Pancreas (tissue), 10 donors: Measurements from ENCODE around the gene CTPS1. TPM values are rescaled to one million over a fixed set of nuclear protein-coding genes. Genes with fewer than 3 reads are reported as not detected.

ENCODE experiments used
- ATAC-seq, 4 donors: fragments of 200-7000 bp; cut with Tn5 transposase; one replicate each; pipeline versions ENCODE4 v1.8.0 to v1.9.1; 2020; ENCODE audit warnings: mild to moderate bottlenecking in 4 of 4, moderate library complexity in 4 of 4
- DNase-seq, 6 donors: peaks; one replicate each; pipeline ENCODE4 v3.0.0-alpha.2; 2020
- FAIRE-seq: peaks from 2 replicates; lab custom pipeline; 2012; peaks lifted over from hg19 to GRCh38; lab: Jason Lieb, UNC
- H3K27ac ChIP-seq, 4 donors: fragments of 200-600 bp; sonication (generic); 1 replicate in 3 of 4; 2 replicates in 1 of 4; pipeline versions ENCODE4 v1.5.0 to v1.8.0; 2020
- H3K27me3 ChIP-seq, 4 donors: fragments of 200-600 bp; one replicate each; pipeline ENCODE4 v1.8.0; 2021
- H3K36me3 ChIP-seq, 3 donors: fragments of 200-600 bp; sonication (generic) in 1 of 3; one replicate each; pipeline versions ENCODE4 v1.5.0 to v1.8.0; 2020 to 2021
- H3K4me1 ChIP-seq, 3 donors: fragments of 200-600 bp; one replicate each; pipeline ENCODE4 v1.8.0; 2021
- H3K4me3 ChIP-seq, 4 donors: fragments of 200-600 bp; sonication (generic) in 2 of 4; one replicate each; pipeline versions ENCODE4 v1.5.0 to v1.8.0; 2020 to 2021
- H3K9me3 ChIP-seq, 4 donors: fragments of 200-600 bp; one replicate each; pipeline ENCODE4 v1.8.0; 2021
- CTCF ChIP-seq, 4 donors: fragments of 200-600 bp; sonication (generic) in 3 of 4; IDR thresholded peaks; one replicate each; pipeline versions ENCODE4 v1.5.0 to v1.8.0; 2021; ENCODE audit warnings: antibody characterized with exemption in 4 of 4
- WGBS, 2 donors: extraction: QIAGEN DNeasy Blood & Tissue Kit; methylation state at CpG; one replicate each; pipeline ENCODE4 v1.1.7; 2013; 5-methylcytosine and 5-hydroxymethylcytosine counted together
- intact Hi-C, 3 donors: fragments of 100-400 bp; cut with DNase I; formaldehyde crosslinking; loops; one replicate each; pipeline versions ENCODE4 v1.11.1 to v1.14.2; 2022
- polyA plus RNA-seq, 2 donors: library from polyadenylated mRNA; stranded (reverse); fragments of 200-250 nt; gene quantifications; one replicate each; pipeline ENCODE4 v1.2.3, GENCODE V29; 2013
- total RNA-seq, 6 donors: library from RNA; stranded (reverse); fragmentation: NEBNext Ultra II Directional in 4 of 6; extraction: Animal tissue kit (Norgen Biotek cat#: 25700) in 4 of 6; gene quantifications; one replicate each; pipeline versions ENCODE4 v1.2.1 to v1.2.4, GENCODE V29; 2021 to 2023
- donor health status: healthy with polysubstance abuse.
- donor health status: DM: no; HTN: no; CAD: no; lungs with moderate emphysema.
- donor health status: DM: no; HTN: no; CAD: no.
- donor health status: control.
- donor health status: control.
- donor health status: Bipolar disorder and iron deficiency.
- donor health status: DM: yes; HTN: yes; CAD: no.
- donor health status: DM: no; HTN: no; CAD: no.
- donor health status: DM: no; HTN: no; CAD: no.
- donor health status: DM: yes; HTN: yes; CAD: no.

The CTPS1 gene
- total and polyA plus RNA-seq, 8 donors = 4.1 to 8.7 (median 7.3) TPM

GRCh38 chr1:41015897-41016470 lies 36.5 kb downstream of the CTPS1 start:
- WGBS, 2 donors = 93 to 95% methylated on average over 13 of the region's 13 CpGs
- peaks cover 0 to 7% (median 0%) of the 10 kb centered on the region in 3 donors for H3K36me3 ChIP-seq
- no peak for TF ChIP-seq CTCF (IDR thresholded peaks at IDR 0.05)

GRCh38 chr1:41017141-41018017 lies 37.9 kb downstream of the CTPS1 start:
- no peak for TF ChIP-seq CTCF (IDR thresholded peaks at IDR 0.05)
- H3K4me3 ChIP-seq = no peak overlapping the region
- H3K36me3 ChIP-seq = peaks cover 0 to under 1% (median 0%) of the 10 kb centered on the region in 3 donors
- no peaks in the 10 kb centered on the region for H3K4me1 ChIP-seq
- no peaks in the 10 kb centered on the region for H3K27me3 ChIP-seq
- intact Hi-C loops = loop anchor here in 1 of 3 donors (10.0 kb wide), 1 partner anchor 63 kb away; no protein-coding TSS in a partner anchor
- no peaks in the 10 kb centered on the region for H3K9me3 ChIP-seq
- DNase-seq (no peak), FAIRE-seq (no peak), ATAC-seq (no peak)
- 96 to 97% methylated on average over 43 to 44 of the region's 44 CpGs for WGBS, 2 donors
- H3K27ac ChIP-seq = no peak overlapping the region

More at GRCh38 chr1:41015897-41016470, 36.5 kb downstream of the CTPS1 start:
- no peak for DNase-seq
- Histone ChIP-seq H3K9me3 (no peaks in the 10 kb centered on the region), H3K4me3 (no peak overlapping the region), H3K4me1 (no peaks in the 10 kb centered on the region), H3K27ac (no peak overlapping the region), H3K27me3 (no peaks in the 10 kb centered on the region)
- intact Hi-C loops = loop anchor here in 1 of 3 donors (10.0 kb wide), 1 partner anchor 61 kb away; no protein-coding TSS in a partner anchor
- FAIRE-seq = no peak
- ATAC-seq = no peak

- Histone ChIP-seq H3K4me1 (no peaks in the 10 kb centered on the region), H3K36me3 (no peaks in the 10 kb centered on the region), H3K9me3 (no peaks in the 10 kb centered on the region), H3K27ac (no peak overlapping the region), H3K27me3 (no peaks in the 10 kb centered on the region), H3K4me3 (no peak overlapping the region)
- no peak for ATAC-seq
- 88 to 94% methylated on average over 8 of the region's 8 CpGs for WGBS, 2 donors
- no peak for DNase-seq
- intact Hi-C loops = loop anchor here in 1 of 3 donors (10.0 kb wide), 1 partner anchor 63 kb away; no protein-coding TSS in a partner anchor
- no peak for FAIRE-seq
- TF ChIP-seq CTCF (IDR thresholded peaks at IDR 0.05) = no peak
These were observed 38.5 kb downstream of the CTPS1 start for GRCh38 chr1:41018018-41018410.

- Histone ChIP-seq H3K9me3 (no peaks in the 10 kb centered on the region), H3K4me1 (no peaks in the 10 kb centered on the region), H3K4me3 (no peak overlapping the region), H3K27ac (no peak overlapping the region), H3K36me3 (no peaks in the 10 kb centered on the region), H3K27me3 (no peaks in the 10 kb centered on the region)
- DNase-seq (no peak), ATAC-seq (no peak), FAIRE-seq (no peak)
- no peak for TF ChIP-seq CTCF (IDR thresholded peaks at IDR 0.05)
- WGBS, 2 donors = 73 to 81% methylated on average over 2 of the region's 2 CpGs
- intact Hi-C loops = loop anchor here in 1 of 3 donors (10.0 kb wide), 1 partner anchor 65 kb away; no protein-coding TSS in a partner anchor
These were observed 39.9 kb downstream of the CTPS1 start for GRCh38 chr1:41019353-41019745.
